KOPT-K1 (cell line): ENCODE measurements around the gene PREB.
"Not testable (repeated sequence)": the region's sequence is repeated elsewhere in the genome, so short reads cannot be mapped to it uniquely, and the experiment has no call there.

Experiments
- H3K27ac ChIP-seq: fragments of 200-600 bp; sonication (generic); 2 replicates; pipeline ENCODE4 v1.5.1; 2016; ENCODE audit warnings: antibody characterized with exemption, mild to moderate bottlenecking, low read depth, low read length; ENCODE audit not compliant: poor library complexity, severe bottlenecking
- H3K36me3 ChIP-seq: fragments of 200-600 bp; sonication (generic); 2 replicates; pipeline ENCODE4 v1.5.1; 2017; ENCODE audit warnings: antibody characterized with exemption, mild to moderate bottlenecking, low read length, moderate library complexity; ENCODE audit not compliant: insufficient read depth
- H3K9me3 ChIP-seq: fragments of 200-600 bp; sonication (generic); 2 replicates; pipeline ENCODE4 v1.5.1; 2017; ENCODE audit warnings: antibody characterized with exemption, low read length, mild to moderate bottlenecking; ENCODE audit not compliant: insufficient read depth, poor library complexity, severe bottlenecking

The PREB gene

DNA sequence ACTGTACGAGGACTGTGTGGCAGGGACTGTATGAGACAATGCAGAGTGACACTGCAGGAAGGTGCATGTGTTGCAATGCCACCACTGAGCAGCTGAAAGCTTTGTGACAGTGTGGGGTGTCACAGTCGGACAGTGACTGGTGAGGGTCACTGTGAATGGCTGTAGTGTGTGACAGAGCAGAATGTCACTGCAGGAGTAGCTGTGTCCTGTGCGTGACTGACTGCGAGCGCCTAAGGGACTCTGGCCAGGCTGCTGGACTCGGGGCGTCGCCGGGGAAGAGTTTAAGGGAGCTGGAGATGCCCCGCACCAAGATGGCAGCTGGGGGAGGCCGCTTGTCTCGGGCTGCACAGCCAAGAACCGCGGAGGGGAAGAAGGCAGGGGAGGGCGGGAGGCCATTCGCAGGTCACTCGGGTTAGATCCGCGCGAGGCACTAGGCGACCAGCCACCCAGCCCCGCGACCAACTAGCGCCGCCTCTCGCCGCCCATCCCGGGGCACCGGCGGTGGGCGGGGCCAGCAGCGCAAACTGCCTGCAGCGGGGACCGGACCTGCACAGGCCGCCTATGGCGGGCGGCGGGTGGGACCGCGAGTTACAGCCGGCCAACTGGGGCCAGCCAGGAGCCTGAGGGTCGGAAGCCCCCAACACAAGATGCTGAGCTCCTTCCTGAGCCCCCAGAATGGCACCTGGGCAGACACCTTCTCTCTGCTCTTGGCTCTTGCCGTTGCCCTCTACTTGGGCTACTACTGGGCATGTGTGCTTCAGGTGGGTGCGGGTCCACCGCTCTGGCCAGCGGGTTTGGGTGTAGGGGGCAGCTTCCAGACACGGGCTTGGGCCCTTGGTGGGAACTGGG lies 10.9 kb downstream of the PREB start, which contains the start of gene ABHD1:
TSS of gene ABHD1 (plus strand) at position 514 of the 849 bp plus-strand sequence. CDS start at position 648, 134 bp downstream.
- Histone ChIP-seq H3K9me3 (no peaks in the 10 kb centered on the region), H3K27ac (no peak within 1 kb of the TSS), H3K36me3 (no peaks in the 10 kb centered on the region)

DNA sequence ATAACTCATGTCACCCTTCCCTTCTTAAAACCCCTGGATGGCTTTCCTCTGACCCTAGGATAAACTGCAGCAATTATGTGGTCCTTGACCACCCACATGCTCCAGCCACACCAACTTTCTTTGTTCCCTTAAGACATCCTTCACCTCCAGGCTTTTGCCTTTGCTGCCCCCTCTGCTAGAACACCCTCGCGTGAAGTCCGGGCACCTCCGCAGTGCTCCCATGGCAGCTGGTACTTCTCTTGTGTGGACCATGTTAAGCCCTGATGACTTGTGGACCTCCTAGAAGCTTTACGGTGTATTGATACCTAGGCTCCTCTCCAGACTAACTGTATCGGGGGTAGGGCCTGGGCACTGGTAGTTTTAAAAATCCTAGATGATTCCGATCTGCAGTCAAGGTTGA lies 11.6 kb downstream of the PREB start:
- Histone ChIP-seq H3K9me3 (no peaks in the 10 kb centered on the region), H3K27ac (no peak overlapping the region), H3K36me3 (no peaks in the 10 kb centered on the region)

DNA sequence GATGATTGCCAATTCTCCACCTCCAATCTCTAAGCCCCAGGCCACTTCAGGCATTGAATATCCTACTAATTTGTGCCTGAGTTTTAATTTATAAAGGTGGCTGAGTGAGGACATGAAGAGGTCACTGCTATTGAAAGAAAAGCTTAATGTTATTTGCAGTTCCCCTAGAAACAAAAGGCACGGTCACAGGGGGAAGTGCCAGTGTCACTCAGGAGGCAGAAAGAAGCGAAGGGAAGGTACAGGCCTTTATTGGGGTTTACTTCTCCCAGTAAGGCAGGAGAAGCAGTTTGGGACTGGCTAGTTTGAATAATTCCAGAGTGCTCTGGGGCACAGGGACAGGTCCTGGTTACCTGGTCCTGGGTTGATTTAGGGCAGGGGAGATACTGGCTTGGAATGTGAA lies 12.5 kb downstream of the PREB start:
- Histone ChIP-seq H3K9me3 (no peaks in the 10 kb centered on the region), H3K36me3 (no peaks in the 10 kb centered on the region), H3K27ac (no peak overlapping the region)

DNA sequence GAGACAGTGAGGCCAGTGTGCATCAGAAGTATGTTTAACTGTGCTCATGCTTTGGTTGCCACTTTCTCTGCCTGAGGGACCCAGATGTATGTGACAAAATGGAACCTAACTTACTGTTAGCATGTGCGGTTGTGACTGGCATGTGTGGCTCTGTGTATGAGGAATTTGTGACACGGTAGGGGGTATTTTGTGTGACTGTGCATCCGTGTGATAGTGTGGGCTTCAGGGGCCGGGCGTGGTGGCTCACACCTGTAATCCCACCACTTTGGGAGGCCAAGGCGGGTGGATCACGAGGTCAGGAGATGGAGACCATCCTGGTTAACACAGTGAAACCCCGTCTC lies 15.1 kb downstream of the PREB start:
- not testable (repeated sequence) for H3K27ac ChIP-seq, H3K9me3 ChIP-seq

DNA sequence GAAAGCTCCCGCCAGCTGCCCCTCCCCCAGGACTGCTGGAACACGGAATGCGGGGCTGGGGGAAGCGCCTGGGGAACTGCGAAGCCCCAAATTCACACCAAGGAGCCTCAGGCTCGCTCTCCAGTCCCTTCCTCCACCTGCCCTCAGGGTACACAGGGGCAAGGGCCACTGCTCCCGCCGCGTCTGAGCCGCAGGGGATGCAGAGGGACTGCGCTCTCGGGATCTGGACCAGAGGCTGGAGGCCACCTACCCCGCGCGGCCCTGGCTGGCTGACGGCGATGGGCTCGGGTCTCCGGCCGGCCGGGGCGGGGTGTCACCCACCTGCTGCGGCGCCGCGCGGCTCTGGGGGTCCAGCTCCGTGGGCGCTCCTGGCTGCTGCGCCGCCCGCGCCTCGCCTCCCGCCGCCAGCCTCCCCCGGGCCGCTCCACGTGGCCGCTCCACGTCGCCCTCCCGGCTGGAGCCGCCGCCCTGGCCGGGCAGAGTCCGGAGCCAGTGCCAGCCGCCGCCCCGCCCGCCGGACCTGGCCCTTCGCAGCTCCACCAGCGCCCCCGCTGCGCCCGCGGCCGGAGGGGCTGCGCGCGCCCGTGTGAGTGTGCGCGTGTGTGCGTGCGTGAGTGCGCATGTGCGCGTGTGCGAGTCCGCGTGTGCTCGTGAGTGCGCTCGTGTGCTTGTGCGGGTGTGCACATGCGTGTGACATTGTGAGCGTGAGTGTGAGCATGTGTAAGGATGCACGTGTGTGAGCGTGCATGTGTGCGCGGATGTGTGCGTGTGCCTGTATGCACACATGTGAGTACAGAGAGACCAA lies 15.7 kb downstream of the PREB start, which contains the start of gene CGREF1:
TSS of gene CGREF1 (minus strand) at position 604 of the 805 bp plus-strand sequence. CDS start 14,762 bp downstream, outside the sequence.
- Histone ChIP-seq H3K9me3 (no peaks in the 10 kb centered on the region), H3K27ac (no peak within 1 kb of the TSS), H3K36me3 (no peaks in the 10 kb centered on the region)

More for the DNA sequence above, 15.1 kb downstream of the PREB start:
- H3K36me3 ChIP-seq = not testable (repeated sequence)

DNA sequence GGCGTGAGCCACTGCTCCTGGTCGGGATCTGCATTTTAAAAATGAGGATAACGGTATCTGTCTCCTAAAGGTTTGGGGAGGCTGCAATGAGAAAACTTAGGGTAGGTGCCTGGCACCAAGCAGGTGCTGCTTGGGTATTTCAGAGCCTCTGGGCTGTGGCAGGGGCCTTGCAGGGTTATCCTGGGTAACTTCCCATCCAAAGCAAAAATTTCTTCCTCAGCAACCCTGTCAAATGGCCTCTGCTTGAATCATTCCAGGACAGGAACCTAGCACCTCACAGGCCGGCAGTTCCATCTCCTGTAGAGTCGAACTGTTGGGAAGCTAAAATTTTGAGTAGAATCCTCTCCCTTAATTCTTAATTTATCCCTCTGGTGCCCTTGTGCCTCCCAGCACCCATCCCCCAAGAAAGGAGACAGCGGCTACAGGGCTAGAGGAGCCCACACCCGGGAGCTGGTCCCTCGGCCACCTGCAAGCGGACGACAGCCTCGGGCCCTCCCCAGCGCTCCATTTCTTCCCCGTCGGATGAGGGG lies 16.4 kb downstream of the PREB start:
- Histone ChIP-seq H3K36me3 (no peaks in the 10 kb centered on the region), H3K9me3 (no peaks in the 10 kb centered on the region), H3K27ac (no peak overlapping the region)

DNA sequence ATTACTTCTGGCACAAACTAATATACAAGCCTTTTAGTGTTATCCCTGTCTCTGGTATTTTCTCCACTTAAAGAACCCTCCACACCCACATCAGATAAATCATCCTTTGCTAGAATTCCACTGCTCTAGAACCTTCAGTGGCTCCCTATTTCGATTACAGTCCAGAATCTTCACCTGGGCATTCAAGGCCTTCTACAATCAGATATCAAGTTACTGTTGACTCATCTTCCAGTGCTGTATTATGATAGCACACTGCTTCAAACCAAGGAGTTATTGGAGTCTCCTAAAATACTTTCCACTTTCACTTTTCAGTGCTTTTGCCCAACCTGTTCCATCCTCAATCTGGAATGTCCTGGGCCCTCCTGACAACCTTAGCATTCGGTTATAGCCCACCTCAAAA lies 18.9 kb downstream of the PREB start:
- no peaks in the 10 kb centered on the region for H3K36me3 ChIP-seq
- H3K9me3 ChIP-seq = no peaks in the 10 kb centered on the region
- H3K27ac ChIP-seq = no peak overlapping the region

DNA sequence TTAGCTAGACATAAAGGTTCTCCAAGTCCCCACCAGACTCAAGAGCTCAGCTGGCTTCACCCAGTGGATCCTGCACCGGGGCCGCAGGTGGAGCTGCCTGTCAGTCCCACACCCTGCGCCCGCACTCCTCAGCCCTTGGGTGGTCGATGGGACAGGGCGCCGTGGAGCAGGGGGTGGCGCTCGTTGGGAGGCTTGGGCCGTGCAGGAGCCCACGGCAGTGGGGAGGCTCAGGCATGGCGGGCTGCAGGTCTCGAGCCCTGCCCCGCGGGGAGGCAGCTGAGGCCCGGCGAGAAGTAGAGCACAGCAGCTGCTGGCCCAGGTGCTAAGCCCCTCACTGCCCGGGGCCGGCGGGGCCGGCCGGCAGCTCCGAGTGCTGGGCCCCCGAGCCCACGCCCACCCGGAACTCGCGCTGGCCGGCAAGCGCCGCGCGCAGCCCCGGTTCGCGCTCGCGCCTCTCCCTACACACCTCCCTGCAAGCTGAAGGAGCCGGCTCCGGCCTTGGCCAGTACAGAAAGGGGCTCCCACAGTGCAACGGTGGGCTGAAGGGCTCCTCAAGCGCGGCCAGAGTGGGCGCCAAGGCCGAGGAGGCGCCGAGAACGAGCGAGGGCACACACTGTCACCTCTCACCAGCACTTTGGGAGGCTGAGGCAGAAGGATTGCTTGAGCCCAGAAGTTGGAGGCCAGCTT lies 22.9 kb downstream of the PREB start:
- not testable (repeated sequence) for H3K27ac ChIP-seq, H3K36me3 ChIP-seq

DNA sequence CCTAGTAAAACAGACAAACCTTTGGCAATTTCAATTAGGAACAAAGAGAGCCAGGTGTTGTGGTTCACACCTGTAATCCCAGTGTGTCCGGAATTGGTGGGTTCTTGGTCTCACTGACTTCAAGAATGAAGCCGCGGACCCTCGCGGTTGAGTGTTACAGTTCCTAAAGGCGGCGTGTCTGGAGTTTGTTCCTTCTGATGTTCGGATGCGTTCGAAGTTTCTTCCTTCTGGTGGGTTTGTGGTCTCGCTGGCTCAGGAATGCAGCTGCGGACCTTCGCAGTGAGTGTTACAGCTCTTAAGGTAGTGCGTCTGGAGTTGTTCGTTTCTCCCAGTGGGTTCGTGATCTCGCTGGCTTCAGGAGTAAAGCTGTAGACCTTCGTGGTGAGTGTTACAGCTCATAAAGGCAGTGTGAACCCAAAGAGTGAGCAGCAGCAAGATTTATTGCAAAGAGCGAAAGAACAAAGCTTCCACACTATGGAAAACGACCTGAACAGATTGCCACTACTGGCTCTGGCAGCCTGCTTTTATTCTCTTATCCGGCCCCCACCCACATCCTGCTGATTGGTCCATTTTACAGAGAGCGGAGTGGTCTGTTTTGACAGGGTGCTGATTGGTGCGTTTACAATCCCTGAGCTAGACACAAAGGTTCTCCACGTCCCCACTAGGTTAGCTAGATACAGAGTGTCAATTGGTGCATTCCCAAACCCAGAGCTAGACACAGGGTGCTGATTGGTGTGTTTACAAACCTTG lies 23.7 kb downstream of the PREB start:
- H3K9me3 ChIP-seq, H3K36me3 ChIP-seq, H3K27ac ChIP-seq: not testable (repeated sequence)

More for the DNA sequence above, 22.9 kb downstream of the PREB start:
- not testable (repeated sequence) for H3K9me3 ChIP-seq

DNA sequence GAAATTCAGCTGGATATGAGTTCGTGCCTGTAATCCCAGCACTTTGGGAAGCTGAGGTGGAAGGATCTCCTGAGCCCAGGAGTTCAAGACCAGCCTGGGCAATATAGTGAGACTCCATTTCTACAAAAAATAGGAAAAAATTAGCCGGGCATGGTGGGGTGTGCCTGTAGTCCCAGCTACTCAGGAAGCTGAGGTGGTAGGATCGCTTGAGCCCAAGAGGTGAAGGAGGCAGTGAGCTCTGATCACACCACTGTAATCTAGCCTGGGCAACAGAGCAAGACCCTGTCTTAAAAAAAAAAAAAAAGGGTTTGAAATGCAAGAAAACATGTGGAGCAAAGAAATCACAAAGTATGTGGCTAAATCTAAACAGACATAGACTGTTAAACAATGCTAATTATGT lies 25.4 kb downstream of the PREB start:
- H3K9me3 ChIP-seq = no peaks in the 10 kb centered on the region
- no peaks in the 10 kb centered on the region for H3K36me3 ChIP-seq
- no peak overlapping the region for H3K27ac ChIP-seq

DNA sequence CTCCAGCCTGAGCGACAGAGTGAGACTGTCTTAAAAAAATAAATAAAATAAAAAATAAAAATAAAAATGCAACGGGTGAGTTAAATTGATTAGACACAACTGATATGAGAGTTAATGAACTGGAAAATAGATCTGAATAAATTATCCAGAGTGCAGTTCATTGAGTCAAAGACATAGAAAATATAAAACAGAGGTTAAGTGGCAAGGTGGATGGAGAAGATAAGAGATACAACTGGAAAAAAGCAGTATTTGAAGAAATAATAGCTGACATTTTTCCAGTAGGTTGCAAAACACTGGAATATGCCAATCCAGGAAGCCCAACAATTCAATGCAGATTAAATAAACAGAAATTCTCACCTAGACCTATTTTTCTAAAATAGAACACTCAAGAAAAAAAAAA lies 26.2 kb downstream of the PREB start:
- Histone ChIP-seq H3K36me3 (no peaks in the 10 kb centered on the region), H3K27ac (no peak overlapping the region), H3K9me3 (no peaks in the 10 kb centered on the region)

DNA sequence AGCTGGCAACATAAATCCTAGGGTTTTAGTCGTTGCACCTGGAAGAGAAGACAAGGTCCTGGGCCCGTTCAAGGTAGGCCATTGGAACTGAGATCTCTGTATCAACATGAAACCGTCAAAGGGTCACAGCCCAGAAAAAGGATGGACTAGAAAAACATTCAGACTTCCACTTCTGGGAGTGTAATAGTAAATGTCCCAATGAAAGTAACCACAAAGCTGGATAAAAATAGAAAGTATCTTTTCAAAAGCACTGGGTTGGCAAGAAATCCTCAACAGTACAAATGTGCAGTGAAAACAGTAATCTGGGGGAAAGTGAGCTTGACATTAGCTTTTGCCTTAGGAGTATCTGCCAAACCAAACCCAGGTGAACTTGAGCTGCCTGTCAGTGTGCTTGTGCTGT lies 28.5 kb downstream of the PREB start:
- Histone ChIP-seq H3K9me3 (no peaks in the 10 kb centered on the region), H3K36me3 (no peaks in the 10 kb centered on the region), H3K27ac (no peak overlapping the region)

DNA sequence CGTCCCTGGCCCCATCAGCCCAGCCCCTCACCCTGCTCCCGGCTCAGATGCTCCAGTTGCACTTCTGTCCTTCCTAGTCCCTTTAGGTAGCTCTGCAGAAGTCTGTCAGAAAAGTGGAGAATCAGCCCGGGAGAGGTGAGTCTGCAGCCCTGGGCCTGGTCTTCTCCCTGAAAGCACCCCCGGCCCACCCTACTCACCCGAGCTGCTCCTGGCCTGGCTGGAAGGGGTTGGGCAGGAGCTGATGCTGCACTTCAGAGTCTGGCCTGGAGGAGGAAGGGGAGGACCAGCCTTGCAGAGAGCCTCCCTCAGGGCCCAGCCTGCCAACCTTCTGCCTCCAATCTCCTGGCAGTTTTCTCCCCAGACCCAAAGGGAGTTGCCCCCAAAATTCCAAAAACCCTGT lies 32.1 kb downstream of the PREB start:
- Histone ChIP-seq H3K9me3 (no peaks in the 10 kb centered on the region), H3K36me3 (no peaks in the 10 kb centered on the region), H3K27ac (no peak overlapping the region)

DNA sequence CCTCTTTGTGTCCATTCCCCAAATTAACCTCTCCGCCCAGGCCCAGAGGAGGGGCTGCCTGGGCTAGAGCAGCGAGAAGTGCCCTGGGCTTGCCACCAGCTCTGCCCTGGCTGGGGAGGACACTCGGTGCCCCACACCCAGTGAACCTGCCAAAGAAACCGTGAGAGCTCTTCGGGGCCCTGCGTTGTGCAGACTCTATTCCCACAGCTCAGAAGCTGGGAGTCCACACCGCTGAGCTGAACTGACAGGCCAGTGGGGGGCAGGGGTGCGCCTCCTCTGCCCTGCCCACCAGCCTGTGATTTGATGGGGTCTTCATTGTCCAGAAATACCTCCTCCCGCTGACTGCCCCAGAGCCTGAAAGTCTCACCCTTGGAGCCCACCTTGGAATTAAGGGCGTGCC lies 34.4 kb downstream of the PREB start:
- H3K36me3 ChIP-seq = no peaks in the 10 kb centered on the region
- H3K27ac ChIP-seq = no peak overlapping the region
- H3K9me3 ChIP-seq = no peaks in the 10 kb centered on the region
